NCI-H2227 (cell line): ENCODE data around the gene GRID2.
"Not testable (repeated sequence)": the region's sequence is repeated elsewhere in the genome, so short reads cannot be mapped to it uniquely, and the experiment has no call there.

Experiments used
- DNase-seq: peaks from one replicate; lab custom pipeline; 2025; ENCODE audit not compliant: unreplicated experiment; lab: John Stamatoyannopoulos, UW

Gene GRID2

GRCh38 chr4:93646233-93646930 is 1342.6 kb downstream of the GRID2 start:
- DNase-seq: no peak

GRCh38 chr4:93648258-93648657 is 1344.5 kb downstream of the GRID2 start:
- DNase-seq: no peak

GRCh38 chr4:93649828-93650227 is 1346.1 kb downstream of the GRID2 start:
- no peak for DNase-seq

GRCh38 chr4:93654211-93654610 is 1350.4 kb downstream of the GRID2 start:
- peak; percentile 26 for DNase-seq

- no peak for DNase-seq
Measured at GRCh38 chr4:93657527-93657926, 1353.8 kb downstream of the GRID2 start.

- DNase-seq: peak; percentile 33
Measured at GRCh38 chr4:93658443-93658842, 1354.7 kb downstream of the GRID2 start.

- DNase-seq: no peak
Measured at GRCh38 chr4:93659629-93660028, 1355.9 kb downstream of the GRID2 start.

- no peak for DNase-seq
Measured at GRCh38 chr4:93660036-93660435, 1356.3 kb downstream of the GRID2 start.

GRCh38 chr4:93670434-93670833 is 1366.7 kb downstream of the GRID2 start:
- no peak for DNase-seq

GRCh38 chr4:93671093-93671492 is 1367.3 kb downstream of the GRID2 start:
- DNase-seq: no peak

GRCh38 chr4:93676937-93677336 is 1373.2 kb downstream of the GRID2 start:
- DNase-seq: not testable (repeated sequence)

- DNase-seq: no peak
Measured at GRCh38 chr4:93684571-93684970, 1380.8 kb downstream of the GRID2 start.

- no peak for DNase-seq
Measured at GRCh38 chr4:93687304-93687703, 1383.5 kb downstream of the GRID2 start.

- DNase-seq: no peak
Measured at GRCh38 chr4:93688978-93689377, 1385.2 kb downstream of the GRID2 start.

GRCh38 chr4:93693141-93693540 is 1389.4 kb downstream of the GRID2 start:
- DNase-seq: no peak

GRCh38 chr4:93698686-93699085 is 1394.9 kb downstream of the GRID2 start:
- DNase-seq: no peak

- DNase-seq: no peak
Measured at GRCh38 chr4:93700571-93700970, 1396.8 kb downstream of the GRID2 start.

GRCh38 chr4:93710101-93710846 is 1406.5 kb downstream of the GRID2 start:
- no peak for DNase-seq

- no peak for DNase-seq
Measured at GRCh38 chr4:93710847-93711430, 1407.2 kb downstream of the GRID2 start.

- DNase-seq: no peak
Measured at GRCh38 chr4:93718233-93718632, 1414.5 kb downstream of the GRID2 start.

- no peak for DNase-seq
Measured at GRCh38 chr4:93719552-93719951, 1415.8 kb downstream of the GRID2 start.

GRCh38 chr4:93722446-93722845 is 1418.7 kb downstream of the GRID2 start:
- no peak for DNase-seq
